ENCODE data around the gene COQ4. TPM values are rescaled to one million over a fixed set of nuclear protein-coding genes. Genes with fewer than 3 reads are reported as not detected.

COQ4 gene
- 10 to 100 TPM; 29.8 to 33.3 (median 31.3) TPM for total RNA-seq (2021; fragmentation: NEBNext Ultra II Directional; extraction: Animal tissue kit (Norgen Biotek cat#: 25700))
- long read RNA-seq, transcript COQ4-204 (3 exons, 781 nt), result minor isoform, 6 of 39 reads
- long read RNA-seq, transcript COQ4-201 (7 exons, 1,548 nt), result major isoform, 22 of 39 reads
- long read RNA-seq, partial matches to known transcripts, result 3 of 39 reads
- long read RNA-seq, other reads (novel, unspliced or antisense), result 4 of 39 reads

GRCh38 chr9:128322404-128323211 is at the start of gene COQ4, which contains the start of gene TRUB2:
Gene COQ4, plus strand, starts transcription at chr9:128322839. Its CDS starts 20 bp downstream, at chr9:128322859.
Gene TRUB2, minus strand, starts transcription at chr9:128322447. Its CDS starts 39 bp downstream, at chr9:128322408.
- Mint-ChIP-seq H3K27ac (peak within 1 kb of the TSS; percentile 98), H3K4me3 (peak within 1 kb of the TSS; percentile 95), H3K27me3 (ENCODE audit: insufficient read depth) (peaks cover 2% of the 10 kb centered on the region), H3K9me3 (no peaks in the 10 kb centered on the region), H3K36me3 (ENCODE audit: low read depth) (peaks cover 9% of the 10 kb centered on the region; the same call in 1 of the 2 replicates), H3K4me1 (ENCODE audit: low read depth) (peaks cover 5% of the 10 kb centered on the region; the same call in 1 of the 2 replicates)
- DNase-seq, result peak; percentile 93
- TF ChIP-seq CTCF (IDR thresholded peaks at IDR 0.05), result no peak

GRCh38 chr9:128274245-128274644 is 48.4 kb upstream of the COQ4 start:
- Mint-ChIP-seq H3K36me3 (ENCODE audit: low read depth) (peaks cover 28% of the 10 kb centered on the region), H3K4me1 (ENCODE audit: low read depth) (peaks cover 28% of the 10 kb centered on the region), H3K27me3 (ENCODE audit: insufficient read depth) (peaks cover 12% of the 10 kb centered on the region), H3K4me3 (peak overlapping the region; percentile 99), H3K27ac (peak overlapping the region; percentile 58), H3K9me3 (no peaks in the 10 kb centered on the region)
- DNase-seq, result no peak
- no peak for TF ChIP-seq CTCF (IDR thresholded peaks at IDR 0.05)

GRCh38 chr9:128275198-128276007 is 47.2 kb upstream of the COQ4 start, which contains the start of gene GOLGA2:
Gene GOLGA2, minus strand, starts transcription at chr9:128276007. Its CDS starts 31 bp downstream, at chr9:128275976.
- DNase-seq, result no peak
- H3K27me3 Mint-ChIP-seq (ENCODE audit: insufficient read depth), result peaks cover 15% of the 10 kb centered on the region
- H3K4me1 Mint-ChIP-seq (ENCODE audit: low read depth), result peaks cover 28% of the 10 kb centered on the region
- no peak for TF ChIP-seq CTCF (IDR thresholded peaks at IDR 0.05)
- H3K27ac Mint-ChIP-seq, result peak within 1 kb of the TSS; percentile 94
- H3K4me3 Mint-ChIP-seq, result peak within 1 kb of the TSS; percentile 99
- H3K9me3 Mint-ChIP-seq, result no peaks in the 10 kb centered on the region
- peaks cover 35% of the 10 kb centered on the region for H3K36me3 Mint-ChIP-seq (ENCODE audit: low read depth)

- peaks cover 28% of the 10 kb centered on the region for H3K4me1 Mint-ChIP-seq (ENCODE audit: low read depth)
- no peak for TF ChIP-seq CTCF (IDR thresholded peaks at IDR 0.05)
These were observed 46.5 kb upstream of the COQ4 start, which contains the start of gene SWI5 for GRCh38 chr9:128276008-128276573. Gene SWI5, plus strand, starts transcription at chr9:128276276.

More at GRCh38 chr9:128276008-128276573, 46.5 kb upstream of the COQ4 start, which contains the start of gene SWI5:
- Mint-ChIP-seq H3K27ac (peak within 1 kb of the TSS; percentile 94), H3K9me3 (no peaks in the 10 kb centered on the region), H3K27me3 (ENCODE audit: insufficient read depth) (peaks cover 15% of the 10 kb centered on the region), H3K4me3 (peak within 1 kb of the TSS; percentile 99), H3K36me3 (ENCODE audit: low read depth) (peaks cover 29% of the 10 kb centered on the region)
- DNase-seq, result peak; percentile 100
